Stimulated activated CD8-positive, alpha-beta memory T cell treated with anti-CD3 and anti-CD28 coated beads, Interleukin-15, amount 100 ng/mL, for 48 hours (primary cell): ENCODE results near the gene ARHGAP21.
"Not testable (repeated sequence)": the region's sequence is repeated elsewhere in the genome, so short reads cannot be mapped to it uniquely, and the experiment has no call there.

ENCODE experiments used
- DNase-seq, 2 donors: peaks; one replicate each; pipeline ENCODE4 v3.0.0-alpha.2; 2020; ENCODE audit warnings: low read depth in 2 of 2

Gene ARHGAP21

DNA sequence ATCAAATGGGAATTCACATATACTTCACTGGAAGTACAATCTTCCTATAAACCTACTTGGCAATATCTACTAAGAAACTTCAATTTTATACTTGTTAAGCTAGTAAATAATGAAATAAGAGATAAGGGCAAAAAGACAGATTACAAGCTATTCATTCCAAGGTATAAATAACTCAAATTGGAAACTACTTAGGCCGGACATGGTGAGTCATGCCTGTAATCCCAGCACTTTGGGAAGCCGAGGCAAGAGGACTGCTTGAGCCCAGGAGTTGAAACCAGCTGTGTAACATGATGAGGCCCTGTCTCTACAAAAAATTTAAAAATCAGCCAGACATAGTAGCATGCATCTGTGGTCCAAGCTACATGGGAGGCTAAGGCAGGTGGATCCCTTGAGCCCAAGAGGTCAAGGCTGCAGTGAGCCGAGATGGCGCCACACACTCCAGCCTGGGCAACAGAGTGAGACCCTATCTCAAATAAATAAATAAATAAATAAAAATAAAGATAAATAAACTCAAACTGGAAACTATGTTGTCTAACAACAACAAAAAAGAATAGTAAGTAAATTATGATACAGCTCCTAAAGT is 37.6 kb downstream of the ARHGAP21 start:
- DNase-seq: no peak

DNA sequence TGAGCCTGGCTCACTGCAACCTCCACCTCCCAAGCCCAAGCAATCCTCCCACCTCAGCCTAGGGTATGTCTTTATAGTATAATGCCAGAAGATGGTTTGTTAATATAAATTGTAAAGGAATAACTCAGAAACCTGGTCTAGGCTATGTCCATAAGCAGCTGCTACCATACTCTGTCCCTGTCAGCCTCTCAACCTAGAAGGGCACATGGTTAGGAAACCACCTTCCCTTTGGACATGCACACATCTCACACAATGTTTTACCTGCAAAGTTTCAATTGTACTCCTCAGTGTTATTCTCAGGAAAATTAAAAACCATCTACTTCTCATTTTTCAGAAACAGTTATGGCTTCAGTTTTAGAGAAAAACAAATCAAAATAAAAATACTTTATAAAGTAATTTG is 40.1 kb downstream of the ARHGAP21 start:
- no peak for DNase-seq

DNA sequence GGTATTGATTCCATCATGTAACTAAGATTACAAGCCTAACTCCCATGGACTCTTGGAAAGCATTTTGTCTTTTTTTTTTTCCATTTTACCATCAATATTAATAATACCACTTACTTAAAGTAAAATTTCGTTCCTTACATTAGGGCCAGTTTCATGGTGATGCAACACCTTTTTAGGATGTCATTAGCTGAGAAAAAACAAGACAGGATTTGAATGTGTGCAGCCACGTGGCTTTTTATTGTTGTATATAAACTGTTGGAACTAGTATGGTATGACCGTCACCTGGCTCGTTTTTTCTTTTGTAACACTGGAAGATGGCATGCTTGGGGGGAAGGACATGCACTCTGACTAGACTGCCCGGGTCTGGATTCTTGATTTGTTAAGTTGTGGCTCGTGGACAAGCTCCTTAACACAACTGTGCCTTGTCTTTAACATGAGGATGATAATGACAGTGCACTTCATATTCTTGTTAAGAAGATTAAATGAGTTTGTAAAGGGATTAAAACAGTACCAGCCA is 42.1 kb downstream of the ARHGAP21 start:
- DNase-seq: no peak

DNA sequence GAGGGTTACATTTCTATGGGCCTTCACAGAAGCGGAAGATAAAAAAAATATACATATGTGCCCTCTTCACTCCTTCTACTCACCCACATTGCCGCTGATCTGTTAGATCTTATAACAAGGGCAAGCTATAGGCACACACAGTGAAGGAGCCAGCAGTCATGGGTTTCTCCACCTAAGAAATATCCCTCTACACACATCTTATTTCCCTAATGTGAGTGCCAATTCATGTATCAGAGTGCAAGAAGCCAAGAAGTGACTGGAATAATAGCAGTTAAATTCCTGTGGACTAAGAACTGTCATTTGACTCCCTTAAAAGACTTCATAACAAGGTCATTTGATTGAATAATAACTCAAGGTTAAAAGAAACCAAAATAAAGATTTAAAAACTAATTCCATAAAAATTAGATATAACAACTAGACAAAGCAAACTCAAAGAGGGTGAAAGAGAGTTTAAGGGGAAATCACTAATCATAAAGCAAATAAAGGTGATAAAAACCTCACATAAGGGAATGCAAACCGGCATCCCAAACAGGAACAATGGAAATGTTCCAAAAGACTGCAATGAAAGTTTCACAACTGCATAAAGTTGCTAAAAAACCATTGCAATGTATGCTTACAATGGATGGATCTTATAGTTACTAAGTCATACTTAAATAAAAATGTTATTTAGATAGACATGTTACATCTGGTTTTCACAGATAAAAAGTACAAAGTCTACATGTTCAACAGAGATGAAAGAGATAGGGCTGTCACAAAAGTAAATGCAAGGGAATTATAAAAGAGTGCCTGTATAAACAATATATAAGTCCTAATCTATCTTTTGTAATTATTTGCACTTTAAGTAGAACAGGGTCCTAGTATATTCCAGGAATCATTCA is 42.8 kb downstream of the ARHGAP21 start:
- DNase-seq: no peak

DNA sequence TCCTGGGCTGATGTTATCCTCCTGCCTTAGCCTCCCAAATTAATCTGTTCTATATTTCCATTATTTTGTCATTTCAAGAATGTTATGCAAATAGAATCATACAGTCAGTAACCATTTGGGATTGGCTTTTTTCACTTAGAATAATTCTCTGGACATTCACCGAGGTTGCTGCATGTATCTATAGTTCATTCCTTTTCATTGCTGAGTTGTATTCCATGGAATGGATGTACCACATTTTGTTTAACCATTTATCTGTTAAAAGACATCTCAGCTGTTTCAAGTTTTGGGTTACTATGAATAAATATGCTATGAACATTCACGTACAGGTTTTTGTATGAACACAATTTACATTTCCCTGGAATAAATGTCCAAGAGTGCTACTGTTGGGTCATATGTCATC is 44.9 kb downstream of the ARHGAP21 start:
- DNase-seq: no peak

DNA sequence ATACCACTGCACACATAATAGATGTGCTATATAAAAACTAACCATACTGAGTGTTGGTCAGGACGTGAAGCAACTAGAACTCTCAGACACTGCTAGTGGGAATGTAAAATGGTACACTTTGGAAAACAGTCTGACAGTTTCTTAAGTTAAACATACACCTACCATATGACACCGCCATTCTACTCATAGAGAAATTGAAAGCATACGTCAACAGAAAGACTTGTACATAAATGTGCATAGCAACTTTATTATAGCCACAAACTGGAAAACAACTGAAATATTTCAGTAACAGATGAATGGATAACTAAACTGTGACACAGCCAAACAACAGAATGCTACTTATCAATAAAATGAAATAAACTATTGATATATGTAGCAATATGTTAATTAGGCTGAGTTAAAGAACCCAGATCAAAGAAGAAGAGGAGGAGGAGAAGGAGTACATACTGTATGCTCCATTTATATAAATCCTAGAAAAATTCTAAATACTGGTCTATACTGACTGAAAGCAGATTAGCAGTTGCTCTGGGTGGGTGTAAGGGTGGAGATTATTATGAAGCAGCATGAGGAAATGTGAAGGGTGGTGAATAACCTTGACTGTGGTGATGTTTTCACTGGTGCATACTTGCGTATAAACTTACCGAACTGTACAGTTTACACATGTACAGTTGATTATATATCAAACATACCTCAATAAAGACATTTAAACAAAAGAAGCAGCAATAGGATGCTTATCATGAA is 48.6 kb downstream of the ARHGAP21 start:
- no peak for DNase-seq

DNA sequence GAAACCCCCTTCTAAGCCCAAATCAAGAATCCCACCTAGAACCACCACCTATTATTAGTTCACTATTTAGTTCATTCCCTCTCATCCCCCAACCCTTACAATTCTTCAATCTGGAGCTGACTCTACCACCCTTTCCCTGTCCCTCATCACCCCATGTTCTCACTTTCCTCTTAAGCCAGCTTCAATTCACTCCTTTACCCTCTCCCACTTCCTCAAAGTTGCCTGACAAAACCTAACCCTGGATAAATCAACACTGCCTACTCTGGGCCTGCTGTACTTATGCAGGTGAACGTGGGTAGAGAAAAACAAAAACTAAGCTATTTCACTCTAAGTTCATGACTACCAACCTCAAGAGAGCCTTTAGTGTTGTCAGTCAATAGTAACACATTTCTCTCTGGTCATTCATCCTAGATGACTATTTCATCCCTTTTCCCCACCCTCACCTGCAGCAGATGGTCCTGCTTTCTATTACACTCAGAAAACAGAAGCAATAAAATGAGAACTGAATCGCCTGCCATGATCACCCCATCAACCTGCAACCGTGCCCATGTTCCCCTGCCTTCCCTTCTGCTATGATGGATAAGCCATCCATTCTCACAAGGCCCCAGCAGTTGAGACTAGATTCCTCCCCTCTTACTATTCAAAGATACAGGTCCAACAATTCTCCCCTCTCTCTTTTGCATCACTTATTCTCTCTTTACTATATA is 52.6 kb downstream of the ARHGAP21 start:
- DNase-seq: no peak

DNA sequence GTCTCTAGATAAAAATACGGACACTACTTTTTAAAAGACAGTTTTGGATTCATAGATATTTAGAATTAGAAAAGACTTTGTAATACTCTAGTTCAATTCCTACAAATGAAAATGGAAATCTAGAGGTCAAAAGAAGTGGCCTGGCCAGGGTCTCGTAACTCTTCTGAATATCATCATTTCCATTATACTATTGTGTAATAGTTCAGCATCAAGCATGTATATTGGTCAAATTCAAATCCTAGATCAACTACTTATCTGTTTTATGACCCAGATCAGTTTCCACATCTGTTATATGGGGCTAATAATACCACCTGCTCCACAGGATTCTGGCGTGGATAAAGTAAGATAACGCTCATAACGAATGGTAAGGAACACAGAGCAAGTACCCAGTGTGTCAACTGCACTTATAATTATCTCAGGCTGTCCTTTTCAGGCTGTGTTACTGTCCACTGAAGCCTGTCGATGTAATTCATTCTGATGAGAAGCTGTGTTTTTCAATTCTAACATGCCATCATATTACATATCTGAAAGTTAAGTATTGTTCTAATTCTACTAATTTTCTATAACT is 54.3 kb downstream of the ARHGAP21 start:
- DNase-seq: no peak

DNA sequence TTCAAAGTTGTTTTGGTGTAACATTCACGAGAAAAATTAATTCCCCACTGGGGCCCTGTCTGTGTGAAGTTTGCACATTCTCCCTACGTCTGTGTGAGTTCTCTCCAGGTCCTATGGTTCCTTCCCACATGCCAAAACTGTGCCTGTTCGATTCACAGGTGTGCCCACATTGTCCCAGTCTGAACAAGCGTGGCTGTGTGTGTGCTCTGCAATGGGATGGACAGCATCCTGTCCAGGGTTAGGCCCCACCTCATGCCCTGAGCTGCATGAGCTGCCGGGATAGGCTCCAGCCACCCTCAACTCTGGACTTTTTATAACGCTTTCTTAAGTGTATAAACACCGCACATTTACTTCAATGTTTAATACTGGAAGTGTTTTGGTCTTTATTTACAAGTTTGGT is 55.4 kb downstream of the ARHGAP21 start:
- no peak for DNase-seq

DNA sequence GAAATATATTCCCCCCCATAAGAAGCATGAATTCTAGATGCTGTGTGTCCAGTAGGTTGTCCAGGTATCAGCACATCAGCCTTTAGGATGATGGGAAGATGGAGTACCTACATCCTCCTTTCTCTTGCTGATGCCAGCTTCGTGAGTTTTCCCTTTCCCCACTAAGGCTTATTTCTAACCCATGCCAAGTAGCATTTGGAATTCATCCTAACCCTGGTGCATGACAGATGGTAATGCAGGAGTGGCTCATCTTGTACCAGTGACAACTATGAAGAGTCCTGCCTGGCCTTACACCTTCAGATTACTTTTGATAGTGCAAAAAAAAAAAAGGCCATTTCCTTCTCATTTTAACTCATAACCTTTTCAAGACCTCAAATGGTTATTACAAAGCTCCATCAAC is 58.7 kb downstream of the ARHGAP21 start:
- DNase-seq: no peak

DNA sequence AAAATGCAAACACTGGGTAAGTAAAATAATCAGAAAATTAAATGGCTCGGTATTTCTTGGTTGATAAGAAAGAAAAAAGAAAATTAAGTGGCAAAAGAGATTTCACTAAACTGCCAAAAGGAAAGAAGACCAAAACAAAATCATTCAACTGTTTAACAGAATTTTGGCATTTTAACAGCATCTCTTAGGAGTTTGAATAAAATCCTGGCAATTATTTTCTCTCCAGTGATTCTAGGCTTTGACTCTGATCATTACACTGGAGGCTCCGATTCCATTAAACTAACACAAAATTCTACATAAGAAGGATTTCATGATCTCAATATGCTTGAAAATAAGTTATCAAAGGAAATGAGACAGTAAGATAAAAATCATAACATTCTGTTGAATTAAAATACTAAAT is 62.3 kb downstream of the ARHGAP21 start:
- DNase-seq: no peak

DNA sequence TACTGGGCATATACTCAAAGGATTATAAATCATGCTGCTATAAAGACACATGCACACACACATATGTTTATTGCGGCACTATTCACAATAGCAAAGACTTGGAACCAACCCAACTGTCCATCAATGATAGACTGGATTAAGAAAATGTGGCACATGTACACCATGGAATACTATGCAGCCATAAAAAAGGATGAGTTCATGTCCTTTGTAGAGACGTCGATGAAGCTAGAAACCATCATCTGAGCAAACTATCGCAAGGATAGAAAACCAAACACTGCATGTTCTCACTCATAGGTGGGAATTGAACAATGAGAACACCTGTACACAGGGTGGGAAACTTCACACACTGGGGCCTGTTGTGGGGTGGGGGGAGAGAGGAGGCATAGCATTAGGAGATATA is 65.4 kb downstream of the ARHGAP21 start:
- not testable (repeated sequence) for DNase-seq

DNA sequence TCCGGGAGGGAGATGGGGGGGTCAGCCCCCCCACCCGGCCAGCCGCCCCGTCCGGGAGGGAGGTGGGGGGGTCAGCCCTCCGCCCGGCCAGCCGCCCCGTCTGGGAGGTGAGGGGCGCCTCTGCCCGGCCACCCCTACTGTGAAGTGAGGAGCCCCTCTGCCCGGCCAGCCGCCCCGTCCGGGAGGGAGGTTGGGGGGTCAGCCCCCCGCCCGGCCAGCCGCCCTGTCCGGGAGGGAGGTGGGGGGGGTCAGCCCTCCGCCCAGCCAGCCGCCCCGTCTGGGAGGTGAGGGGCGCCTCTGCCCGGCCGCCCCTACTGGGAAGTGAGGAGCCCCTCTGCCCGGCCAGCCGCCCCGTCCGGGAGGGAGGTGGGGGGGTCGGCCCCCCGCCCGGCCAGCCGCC is 67.4 kb downstream of the ARHGAP21 start:
- not testable (repeated sequence) for DNase-seq

DNA sequence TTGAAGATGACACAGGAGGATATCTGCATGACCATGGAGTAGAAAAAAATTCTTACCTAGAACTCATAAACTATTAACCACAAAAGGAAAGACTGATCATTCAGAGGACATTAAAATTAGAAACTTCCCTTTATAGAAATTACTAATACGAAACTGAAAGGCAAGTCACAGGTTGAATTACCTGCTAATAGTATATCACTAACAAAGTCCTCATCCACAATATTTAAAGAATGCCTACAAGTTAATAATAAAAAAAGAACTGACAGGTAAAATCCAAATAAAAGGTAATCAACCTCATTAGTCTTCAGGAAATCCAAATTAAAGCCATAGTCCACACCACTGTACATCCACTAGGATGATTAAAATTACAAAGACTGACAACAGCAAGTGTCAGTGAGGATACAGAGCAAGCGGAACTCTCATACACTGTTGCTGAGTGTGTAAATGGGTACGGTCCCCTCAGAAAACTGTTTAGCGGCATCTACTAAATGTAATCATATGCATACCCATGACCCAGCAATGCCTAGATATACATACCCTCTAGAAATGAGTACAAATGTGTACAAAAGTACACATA is 71.2 kb downstream of the ARHGAP21 start:
- no peak for DNase-seq

DNA sequence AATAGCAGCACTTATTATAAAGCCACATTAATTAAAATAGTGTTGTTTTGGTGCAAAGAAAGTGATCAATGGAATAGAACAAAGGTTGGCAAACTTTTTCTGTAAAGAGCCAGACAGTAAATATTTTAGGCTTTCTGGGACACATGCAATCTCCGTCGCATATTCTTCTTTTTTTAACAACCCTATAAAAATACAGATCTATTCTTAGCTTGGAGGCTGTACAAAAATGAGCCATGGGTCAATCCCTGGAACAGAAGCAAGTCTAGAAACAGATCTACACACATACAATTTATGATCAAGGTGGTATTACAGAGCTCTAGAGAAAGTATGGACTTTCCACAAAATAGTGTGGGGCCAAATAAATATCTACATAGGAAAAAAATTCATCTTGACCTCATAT is 71.8 kb downstream of the ARHGAP21 start:
- DNase-seq: no peak

DNA sequence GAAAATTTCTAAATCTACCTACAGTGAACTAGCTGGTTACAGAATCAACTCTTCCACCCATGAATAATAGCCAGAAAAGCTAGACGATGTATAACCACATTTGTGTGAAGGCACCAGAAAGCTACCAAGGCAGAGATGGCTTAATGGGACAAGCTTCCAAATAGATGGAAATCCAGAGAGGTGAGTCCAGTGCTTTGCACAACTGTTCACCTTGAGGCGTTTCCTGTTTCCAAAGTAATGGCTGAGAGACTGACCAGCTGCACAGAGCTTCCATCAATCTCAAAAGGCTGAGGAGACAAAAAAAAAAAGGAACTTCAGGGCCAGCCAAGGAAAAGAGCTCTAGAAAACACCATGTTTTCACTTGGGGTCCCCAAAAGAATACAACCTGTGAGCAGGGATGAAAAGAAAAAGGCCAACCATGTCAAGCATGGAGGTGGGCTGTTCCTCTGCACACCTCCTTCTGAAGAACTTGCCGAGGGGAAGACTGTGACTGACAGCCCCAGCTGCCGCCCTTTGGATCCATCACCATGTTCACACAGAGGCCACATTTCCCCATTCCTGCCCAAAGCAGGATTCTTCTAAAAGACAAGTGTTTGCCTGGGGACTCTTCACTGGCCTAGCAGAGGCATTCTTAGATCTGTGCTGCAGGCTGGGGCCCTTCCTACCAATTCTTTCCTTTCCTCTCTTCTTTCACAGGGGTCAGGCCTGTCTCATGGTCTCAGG is 72.9 kb downstream of the ARHGAP21 start:
- DNase-seq: no peak

DNA sequence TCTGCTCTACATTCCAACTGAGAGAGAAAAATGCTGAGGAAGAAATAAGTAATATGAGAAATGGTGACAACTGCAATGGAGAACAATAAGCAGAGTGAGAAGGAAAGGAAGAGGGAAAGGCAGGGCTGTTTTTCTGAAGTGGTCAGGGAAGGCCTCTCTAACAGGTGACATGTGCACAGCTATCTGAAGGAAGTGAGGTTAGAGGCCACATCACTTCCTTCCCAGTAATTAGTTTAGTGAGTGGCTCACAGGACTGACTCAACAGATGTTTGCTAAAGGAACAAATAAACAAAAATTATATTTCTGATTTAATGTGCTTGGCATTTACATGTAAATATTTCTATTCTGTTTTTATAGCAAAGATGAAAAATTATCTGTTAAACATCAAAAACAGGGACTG is 77.9 kb downstream of the ARHGAP21 start:
- DNase-seq: no peak

DNA sequence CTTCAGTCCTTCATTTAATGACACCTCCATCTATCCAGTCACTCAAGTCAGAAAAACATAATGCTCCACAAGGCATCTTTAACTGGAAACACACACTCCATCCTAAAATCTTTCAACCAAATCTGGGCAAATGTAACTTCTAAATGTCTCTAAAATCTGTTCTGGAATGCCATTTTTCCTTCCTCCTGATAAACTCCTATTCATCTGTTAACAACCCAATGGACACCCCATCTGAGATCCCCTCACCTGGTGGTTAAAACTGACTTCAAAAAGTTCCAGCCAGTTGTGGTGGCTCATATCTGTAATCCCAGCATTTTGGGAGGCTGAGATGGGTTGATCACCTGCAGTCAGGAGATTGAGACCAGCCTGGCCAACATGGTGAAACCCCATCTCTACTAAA is 78.7 kb downstream of the ARHGAP21 start:
- no peak for DNase-seq

DNA sequence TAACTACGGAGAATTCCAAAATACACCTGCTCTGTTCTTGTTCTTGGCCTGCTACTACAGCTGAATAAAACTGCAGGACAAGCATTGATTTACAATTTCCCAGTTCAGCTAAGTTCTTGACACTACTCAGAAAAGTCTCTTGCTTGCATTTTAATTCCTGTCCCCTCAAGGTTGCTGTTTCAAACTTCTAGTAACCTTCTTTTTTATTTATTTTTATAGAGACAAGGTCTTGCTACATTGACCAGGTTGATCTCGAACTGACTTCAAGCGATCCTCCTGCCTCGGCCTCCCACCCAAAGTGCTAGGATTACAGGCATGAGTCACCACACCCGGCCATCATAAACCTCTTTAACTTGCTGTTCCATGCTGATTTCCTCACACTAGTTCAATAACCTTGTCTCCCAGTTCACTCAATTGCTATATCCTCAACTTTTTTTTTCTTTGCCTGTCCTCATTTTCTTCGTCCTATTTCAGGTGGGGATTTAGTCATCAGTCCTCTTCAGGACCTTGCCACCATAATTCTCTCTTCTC is 79.9 kb downstream of the ARHGAP21 start:
- no peak for DNase-seq

DNA sequence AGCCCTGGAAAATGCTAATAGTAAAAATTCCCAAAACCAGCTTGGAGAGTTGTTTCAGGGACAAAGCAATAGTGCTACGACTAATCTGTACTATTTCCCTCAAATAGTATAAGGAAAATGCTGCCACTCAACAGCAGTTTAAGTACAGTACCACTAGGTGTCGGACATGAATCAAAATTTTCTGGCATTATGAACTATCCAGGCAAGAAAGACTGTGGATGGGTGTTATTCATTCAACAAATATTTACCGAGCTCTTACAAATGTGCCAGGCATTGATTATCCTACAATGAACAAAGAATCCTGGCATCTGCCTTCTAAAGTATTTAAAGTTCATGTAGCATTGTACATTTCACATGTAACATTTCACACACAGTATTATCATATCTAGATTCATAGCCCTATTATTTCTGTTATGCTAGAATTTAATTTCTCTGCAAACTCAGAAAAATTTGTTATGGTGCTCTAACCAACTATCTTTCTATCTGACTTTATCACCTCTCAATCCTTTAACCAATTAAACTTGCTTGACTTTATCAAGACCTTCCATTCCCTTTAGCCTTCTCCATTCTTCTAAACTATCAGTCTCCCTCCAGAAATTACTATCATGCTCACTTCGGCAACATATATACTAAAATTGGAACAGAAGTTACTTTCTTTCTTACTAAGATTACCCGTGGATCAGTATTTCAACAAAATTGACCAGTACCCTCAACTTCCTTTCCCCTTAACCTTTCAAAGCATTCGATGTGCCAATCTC is 80.6 kb downstream of the ARHGAP21 start:
- no peak for DNase-seq
